Stimulated activated CD8-positive, alpha-beta memory T cell treated with anti-CD3 and anti-CD28 coated beads, Interleukin-15, amount 100 ng/mL, for 4 hours (primary cell): Measurements from ENCODE around the gene SLC13A2.
"Not testable (repeated sequence)": the region's sequence is repeated elsewhere in the genome, so short reads cannot be mapped to it uniquely, and the experiment has no call there.

ENCODE experiments used
- DNase-seq, 2 donors: peaks; one replicate each; pipeline ENCODE4 v3.0.0-alpha.2; 2020; ENCODE audit warnings: low read depth in 2 of 2

SLC13A2 gene

DNA sequence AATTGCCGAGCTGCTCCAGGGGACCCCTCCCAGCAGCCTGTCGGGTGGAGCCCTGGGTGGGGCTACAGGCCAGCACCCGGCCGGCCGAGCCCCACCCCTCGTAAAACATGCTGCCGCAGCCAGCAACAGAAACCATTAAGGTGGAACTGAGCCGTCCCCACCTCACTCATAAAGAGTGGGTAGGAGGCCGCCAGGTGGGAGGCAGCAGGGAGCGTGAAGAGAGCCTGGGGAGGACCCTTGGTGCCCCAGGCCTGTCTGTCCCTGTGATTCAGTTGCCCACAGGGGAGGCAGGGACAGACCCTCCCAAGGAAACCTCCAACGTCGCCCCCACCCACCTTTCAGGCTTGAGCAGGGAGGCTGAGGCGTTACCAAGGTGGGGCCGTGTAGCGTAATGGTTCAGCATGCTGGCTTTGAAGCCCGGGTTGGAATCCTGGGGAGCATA lies 41.1 kb downstream of the SLC13A2 start:
- no peak for DNase-seq

DNA sequence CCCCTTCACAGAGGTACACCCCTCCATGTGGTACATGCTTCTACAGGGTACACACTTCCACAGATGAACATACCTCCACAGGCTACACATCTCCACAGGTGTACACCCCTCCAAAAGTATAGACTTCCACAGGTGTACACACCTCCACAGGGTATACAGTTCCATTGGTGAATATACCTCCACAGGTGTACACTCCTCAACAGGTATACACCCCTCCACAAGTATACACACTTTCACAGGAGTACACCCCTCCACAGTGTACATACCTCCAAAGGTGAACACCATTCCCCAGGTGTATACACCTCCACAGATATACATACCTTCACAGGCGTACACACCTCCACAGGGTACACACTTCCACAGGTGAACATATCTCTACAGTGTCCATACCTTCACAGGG lies 42.1 kb downstream of the SLC13A2 start:
- DNase-seq: no peak

DNA sequence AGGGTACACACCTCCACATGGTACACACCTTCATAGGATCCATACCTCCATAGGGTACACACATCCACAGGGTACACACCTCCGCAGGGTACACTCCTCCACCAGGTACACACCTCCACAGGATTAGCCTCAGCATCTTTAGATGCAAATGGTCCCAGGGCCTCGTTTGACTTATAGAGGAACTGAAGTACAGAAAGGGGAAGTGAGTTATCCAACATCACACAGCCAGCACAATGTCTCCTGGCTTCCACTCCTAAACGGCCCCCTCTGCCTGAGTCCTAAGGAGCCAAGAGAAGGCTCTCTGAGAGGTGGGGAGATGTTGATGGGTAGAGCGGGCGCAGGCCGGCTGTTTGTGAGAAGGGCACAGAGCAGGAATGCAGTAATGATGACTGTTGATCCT lies 44.7 kb downstream of the SLC13A2 start:
- no peak for DNase-seq

DNA sequence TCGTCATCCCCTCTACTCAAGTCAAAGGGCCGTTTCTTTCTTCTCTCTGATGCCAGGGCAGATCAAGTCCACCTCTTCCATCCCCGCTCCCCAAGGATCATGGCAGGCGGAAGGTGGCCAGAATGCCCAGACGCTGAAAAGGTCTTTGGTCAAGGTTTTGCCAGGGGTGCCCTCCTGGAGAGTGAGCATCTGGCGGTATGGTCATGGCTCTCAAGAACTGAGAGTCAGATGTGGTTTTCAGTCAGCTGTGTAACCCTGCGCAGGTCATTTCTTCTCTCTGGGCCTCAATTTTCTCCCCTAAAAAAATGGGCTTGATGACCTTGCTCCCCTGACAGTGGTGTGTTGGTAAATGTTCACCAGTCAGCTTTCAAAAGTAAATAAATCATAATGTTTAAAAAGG lies 45.1 kb downstream of the SLC13A2 start:
- DNase-seq: no peak

DNA sequence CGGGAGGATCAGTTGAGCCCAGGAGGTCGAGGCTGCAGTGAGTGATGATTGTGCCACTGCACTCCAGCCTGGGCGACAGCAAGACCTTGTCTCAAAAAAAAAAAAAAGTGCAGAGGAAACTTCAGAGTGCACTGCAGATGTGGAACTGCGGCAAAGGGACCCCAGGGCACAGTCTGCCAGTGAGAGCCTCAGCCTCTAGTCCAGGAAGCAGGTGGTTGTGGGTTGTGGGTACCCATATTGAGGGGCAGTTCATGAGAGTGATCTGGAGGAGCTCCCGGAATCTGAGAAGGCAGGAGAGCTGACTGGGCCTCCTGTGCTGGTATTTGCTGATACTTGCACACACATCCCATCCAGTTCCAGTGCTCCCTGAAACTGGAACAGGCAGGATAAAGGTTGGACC lies 45.8 kb downstream of the SLC13A2 start:
- no peak for DNase-seq

DNA sequence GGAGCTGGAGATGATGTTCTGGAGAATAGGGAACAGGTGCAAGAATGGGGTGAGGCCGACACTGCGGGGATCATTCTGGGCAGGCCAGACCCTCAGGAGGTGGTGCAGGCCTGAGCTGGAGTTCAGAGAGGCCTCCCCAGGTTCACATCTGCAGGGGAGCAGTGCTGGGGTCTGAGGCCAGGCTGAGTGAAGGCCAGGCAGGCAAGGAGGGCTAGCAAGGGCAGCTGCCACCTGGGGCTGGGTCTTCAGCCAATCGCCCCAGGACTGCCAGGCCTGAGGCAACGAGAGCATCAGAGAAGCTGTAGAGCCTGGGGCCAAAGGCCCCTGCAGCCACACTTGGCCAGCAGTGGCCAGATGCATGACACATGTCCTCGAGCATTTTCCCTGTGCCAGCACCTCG lies 47.2 kb downstream of the SLC13A2 start:
- no peak for DNase-seq

DNA sequence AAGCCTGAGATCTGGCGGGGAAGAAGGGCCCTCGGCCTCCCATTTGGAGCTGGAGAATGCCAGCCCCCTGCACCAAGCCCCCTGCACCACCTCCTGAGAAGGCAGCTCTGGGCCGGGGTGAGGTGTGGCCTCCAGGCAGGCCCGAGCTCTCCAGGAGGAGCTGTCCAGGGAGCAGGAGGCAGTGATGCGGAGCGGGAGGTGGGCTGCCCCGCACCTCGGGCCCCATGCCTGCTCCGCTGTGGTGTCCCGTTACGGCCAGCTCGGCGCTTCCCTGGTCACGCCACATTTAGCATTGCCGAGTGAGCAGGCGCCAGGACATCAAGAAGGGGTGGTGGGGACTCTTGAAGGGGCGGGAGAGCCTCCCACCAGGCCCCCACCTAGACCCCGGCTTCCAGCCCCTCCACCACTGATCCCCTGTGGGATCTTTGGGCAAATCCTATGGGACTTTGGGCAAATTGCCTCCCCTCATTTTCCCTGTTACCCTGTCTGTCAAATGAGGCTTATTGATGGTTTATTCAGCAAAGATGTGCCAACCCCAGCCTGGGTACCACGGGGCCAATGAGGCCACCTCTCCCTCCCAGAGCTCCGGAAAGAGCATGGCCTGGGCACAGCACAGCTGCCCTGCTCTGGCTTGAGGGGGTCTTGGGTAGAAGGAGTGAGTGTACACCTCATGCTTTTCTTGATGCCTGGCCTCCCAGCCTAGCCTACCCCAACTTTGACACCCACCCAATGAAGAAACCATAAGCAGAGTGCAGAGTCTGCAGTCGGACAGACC lies 48.1 kb downstream of the SLC13A2 start:
- no peak for DNase-seq

DNA sequence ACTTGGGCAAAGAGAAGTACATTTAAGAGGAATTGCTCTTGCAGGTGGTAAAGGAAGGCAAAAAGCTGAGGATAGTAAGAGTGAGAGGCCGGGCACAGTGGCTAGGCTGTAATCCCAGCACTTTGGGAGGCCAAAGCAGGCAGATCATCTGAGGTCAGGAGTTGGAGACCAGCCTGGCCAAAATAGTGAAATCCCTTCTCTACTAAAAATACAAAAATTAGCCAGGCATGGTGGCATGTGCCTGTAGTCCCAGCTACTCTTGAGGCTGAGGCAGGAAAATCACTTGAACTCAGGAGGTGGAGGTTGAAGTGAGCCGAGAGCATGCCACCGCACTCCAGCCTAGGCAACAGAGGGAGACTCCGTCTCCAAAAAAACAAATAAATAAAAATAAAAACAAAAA lies 48.8 kb downstream of the SLC13A2 start:
- not testable (repeated sequence) for DNase-seq

DNA sequence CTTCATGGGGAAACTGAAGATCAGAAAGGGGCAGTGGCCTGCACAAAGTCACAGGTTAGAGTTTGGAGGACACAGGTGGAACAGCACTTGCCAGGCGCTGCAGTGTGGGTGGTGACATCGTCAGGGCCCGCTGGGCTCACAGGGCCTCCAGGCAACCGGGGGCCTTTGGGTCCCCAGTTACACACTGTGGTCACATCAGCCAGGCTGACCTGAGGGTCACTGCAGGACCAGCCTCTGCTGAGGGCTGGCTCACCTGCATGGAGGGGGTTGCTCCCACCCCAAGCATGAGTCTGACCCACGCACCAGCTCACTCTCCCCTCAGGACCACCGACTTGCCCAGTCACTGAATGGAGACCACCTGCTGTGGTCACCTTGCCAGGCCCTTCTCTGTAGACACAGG lies 49.7 kb downstream of the SLC13A2 start:
- no peak for DNase-seq

DNA sequence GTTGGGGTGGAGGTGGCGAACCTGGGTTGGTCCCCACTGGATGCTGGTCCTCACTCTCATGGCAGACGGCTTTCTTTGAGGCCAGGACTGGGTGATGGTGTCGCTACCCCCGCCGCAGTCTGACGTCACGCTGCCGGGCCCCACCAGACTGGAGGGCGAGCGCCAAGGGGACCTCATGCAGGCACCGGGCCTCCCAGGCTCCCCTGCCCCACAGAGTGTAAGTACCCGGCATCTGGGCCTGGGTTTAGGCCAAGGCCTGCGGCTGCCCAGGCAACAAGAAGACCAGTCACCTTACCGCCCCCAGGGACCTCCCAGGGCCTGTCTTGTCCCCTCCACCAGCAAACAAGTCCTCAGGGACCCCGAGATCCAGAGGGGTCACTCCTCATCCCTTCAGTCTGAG lies 50.4 kb downstream of the SLC13A2 start:
- no peak for DNase-seq

DNA sequence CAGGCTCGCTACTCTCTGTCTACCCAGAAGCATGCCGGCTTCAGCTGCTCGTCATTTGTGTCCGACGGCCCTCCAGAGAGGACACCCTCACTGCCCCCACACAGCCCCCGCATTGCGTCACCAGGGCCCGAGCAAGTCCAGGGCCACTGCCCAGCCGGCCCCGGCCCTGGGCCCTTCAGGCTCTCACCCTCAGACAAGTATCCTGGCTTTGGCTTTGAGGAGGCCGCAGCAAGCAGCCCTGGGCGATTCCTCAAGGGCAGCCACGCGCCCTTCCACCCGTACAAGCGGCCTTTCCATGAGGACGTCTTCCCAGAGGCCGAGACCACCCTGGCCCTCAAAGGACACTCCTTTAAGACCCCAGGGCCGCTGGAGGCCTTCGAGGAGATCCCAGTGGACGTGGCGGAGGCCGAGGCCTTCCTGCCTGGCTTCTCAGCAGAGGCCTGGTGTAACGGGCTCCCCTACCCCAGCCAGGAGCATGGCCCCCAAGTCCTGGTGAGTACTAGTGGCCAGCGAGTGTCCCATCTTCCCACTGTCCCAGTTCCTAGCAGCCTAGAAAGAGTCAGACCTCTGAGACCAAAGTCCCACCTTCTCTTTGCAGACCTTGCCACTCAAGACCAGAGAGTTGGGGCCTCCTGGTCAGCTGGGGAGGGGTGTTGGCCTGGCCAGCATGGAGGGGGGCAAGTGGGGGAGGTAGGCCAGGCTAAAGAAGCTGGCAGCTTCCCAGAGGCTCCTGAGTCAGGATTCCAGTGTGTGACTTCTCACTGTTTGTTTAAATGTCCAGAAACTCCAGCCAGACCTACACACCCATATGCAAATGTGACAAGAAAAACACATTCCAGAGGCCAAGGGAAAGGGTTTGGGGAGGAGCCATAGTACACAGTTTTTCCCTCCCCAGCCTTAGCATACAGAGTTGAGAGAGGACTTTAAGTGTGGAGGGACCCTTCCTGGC lies 51.3 kb downstream of the SLC13A2 start:
- DNase-seq: no peak

DNA sequence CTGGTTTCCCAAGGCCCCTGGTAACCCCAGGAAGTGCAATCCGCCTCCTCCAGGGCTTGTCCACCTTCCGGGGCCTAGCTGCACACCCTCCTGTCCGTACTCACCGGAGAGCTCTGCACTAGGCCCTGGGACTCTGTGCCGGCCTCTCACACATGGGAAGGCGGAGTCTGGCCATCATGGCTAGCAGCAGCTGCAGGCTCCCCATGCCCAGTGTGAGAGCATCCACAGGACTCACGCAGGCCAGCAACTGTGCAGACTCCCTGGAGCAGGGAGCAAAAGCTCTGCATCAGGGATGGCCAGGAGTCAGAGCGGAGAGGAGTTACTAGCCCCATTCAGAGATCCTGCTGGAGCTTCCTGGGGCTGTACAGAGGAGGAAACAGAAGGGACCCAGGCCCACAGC lies 52.9 kb downstream of the SLC13A2 start:
- DNase-seq: no peak

DNA sequence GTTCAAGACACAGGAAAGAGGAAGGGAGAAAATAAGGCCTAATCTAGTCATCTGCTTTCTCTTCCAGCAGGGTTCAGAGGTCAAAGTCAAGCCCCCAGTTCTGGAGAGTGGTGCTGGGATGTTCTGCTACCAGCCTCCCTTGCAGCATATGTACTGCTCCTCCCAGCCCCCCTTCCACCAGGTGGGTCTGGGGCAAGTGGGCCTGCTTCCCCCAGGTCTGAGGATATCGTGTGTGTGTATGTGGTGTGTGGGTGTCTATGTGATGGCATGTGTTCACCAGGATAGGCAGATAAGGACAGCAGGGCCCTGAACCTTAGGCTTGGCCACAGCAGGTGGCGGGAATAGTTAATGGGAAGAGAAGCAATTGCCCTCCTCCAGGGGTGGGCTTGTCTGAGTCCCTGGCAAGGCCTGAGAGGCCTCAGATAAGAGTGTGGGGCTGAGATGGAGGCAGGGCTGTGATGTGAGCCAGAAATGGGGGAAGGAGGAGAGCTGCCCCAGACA lies 53.8 kb downstream of the SLC13A2 start:
- no peak for DNase-seq

DNA sequence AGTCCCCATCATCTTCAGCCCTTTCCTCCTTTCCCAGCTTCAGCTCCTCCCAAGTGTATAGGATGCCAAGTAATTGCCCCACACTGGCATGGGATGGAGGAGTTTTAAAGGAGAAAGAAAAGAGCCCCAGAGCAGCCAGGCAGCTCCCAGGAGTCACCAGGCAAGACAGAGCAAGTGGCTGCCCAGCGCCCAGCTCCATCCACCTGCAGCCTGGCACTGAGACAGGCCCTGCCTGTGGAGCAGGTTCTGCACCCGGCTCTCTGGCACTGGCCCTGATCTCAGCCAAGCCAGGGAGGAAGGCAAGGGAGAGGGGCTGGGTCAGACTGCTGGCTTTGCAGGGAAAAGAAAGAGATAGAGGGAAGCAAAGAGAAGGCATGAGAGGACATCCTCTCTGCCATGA lies 54.4 kb downstream of the SLC13A2 start:
- no peak for DNase-seq

DNA sequence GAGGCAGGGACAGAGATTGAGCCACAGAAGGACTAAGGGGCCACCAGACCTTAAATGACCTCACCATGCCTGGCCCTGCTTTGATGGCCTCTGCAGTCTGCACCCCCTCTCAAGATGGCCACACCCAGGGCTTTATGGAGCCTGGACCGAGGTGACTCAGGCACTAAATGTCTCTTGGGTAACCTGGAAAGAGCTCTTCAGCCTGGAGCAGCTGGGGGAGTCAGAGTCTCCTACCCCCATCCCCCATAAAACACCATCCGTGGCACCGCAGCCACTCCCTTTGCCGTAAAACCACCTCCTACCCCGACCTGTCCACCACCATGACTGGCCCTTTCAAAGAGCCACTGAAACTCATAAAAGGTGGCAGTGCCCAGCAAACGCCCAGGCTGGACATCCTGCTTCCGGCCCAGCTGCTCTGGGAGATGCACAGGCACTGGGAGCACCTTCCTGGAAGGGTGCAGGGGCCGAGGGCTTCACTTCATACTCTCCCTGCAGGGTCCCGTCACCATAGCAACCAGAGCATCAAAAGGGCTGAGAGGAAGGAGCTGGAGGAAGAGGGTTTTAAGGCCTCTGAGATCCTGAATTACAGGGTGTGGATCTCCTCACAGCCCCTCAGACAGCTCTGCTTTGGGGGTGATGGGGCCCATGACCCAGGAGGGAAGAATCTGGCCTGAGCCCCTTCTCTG lies 55.0 kb downstream of the SLC13A2 start:
- no peak for DNase-seq

DNA sequence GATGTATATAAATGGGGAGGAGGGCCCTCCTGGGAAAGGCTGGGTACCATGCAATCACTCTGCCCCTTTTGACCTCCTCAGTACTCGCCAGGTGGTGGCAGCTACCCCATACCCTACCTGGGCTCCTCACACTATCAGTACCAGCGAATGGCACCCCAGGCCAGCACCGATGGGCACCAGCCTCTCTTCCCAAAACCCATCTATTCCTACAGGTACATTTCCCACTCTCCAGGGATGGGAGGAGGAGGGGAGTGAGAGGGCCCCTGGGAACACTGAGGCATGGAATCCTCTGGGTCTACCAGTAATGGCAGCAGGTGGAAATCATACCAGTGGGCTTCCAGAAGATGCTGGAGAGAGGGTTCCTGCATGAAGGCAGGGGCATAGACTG lies 55.6 kb downstream of the SLC13A2 start:
- DNase-seq: no peak

DNA sequence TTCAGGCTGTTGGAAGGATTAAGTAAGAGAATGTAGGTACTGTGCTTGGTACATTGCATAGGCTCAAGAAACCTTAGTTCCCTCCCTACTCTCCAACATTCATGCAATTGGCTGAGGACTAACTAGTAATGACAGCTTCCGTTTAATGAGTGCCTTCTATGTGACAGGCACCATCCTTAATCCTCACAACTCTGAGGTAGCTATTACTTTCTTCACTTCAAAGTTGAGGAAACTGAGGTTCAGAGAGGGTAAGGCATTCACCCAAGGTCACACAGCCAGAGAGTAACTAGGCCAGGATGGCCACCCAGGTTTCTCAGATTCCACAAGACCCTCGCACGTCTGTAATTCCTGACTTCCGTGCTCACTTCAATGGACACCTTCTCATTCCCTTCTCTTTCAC lies 56.8 kb downstream of the SLC13A2 start:
- DNase-seq: no peak

DNA sequence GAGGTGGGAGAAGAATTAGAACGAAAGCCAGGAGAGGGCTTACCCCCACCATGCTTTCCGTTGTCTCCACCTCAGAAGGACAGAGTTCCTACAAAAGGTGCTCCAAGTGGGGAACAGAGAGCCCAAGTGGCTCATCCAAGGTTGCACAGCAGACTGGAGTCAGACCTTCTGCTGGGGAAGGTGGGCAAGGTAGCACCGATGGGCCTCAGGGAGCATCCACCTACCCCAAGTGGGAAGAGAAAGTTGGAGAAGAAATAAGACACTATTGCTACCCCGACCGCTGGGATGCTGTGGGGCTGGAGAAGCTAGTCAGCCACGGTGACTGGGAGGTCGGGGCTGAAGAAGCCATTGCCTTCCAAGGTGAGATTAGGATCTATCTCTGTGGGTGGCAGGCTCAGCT lies 57.5 kb downstream of the SLC13A2 start:
- DNase-seq: no peak

DNA sequence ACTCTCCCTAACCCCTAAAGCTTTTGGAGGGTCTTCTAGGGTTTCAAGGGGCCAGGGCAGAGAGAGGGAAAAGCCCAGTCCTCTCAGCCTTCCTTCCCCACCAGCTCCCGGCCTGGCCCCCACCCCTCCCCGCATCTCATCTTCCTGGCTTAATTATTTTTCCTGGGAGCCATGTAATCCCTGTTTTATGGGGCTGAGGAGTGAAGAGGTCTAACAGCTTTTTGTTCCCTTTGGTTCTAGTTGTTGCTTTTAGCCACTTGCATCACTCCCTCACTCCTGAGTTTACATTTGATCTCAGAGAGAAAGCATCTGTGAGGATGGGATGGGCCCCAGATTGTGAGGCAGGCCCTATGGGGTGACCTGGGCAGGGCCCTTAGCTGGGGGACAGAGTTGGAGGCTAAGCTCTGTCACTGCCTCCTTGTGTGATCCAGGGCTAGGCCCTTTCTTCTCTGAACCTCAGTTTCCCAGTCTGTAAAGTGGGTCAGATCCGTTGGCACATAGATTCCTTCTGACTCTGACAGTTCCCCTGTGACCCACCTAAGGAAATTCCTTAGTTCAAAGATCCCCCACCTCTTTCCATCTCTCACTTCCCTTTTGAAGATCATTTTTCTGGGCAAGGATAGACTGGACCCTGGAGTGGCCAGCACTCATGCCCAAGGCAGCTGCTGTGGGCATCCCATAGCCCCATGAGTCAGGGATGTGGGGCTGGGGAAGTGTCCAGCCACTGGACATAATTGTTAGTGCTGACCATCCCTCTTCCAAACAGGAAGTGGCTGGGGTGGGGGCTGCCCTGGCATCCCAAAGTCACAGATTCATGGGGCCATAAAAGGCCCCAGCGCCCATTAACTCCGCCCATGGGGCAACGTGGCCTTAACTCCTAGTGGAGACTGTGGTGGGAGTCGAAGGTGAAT lies 58.9 kb downstream of the SLC13A2 start:
- no peak for DNase-seq

DNA sequence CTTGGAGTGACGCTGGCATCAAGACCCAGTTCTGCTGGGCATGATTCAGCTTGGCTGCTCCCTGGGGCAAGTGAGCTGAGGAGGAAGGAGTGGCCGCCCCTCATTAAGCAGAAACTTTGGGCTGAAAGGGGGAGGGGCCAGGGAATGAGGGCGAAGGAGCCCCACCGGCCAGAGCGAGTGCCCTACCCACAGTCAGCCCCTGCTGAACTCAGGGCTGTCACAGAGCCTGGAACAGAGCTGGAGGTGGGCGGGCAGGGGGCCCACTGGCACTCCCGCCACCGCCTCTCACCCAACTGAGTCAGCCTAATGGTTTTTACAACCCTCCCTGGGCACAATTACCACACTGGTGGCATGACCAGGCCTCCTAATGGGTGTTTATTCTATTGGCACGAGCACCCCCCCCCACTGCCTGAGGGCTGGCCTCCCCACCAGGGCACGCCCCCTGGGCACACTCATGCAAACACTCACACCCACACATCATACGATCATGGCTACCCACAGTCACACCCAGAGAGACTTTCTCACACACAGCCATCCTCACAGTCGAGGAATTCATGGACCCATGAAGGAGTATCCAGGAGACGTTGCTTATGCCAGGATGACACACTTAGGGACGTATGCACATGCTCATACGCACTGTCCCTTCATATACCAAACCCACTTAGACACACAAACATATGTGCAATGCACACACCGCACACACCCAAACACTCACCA lies 59.8 kb downstream of the SLC13A2 start:
- DNase-seq: no peak
